OCI-LY3 (cell line): ENCODE measurements around the gene ZSCAN5C.

Source experiments
- EZH2phosphoT487 ChIP-seq: fragments of 200-600 bp; shearing (Covaris generic); IDR thresholded peaks from 2 replicates; pipeline ENCODE4 v1.6.1; 2018; ENCODE audit warnings: antibody characterized with exemption, mixed run types, low read depth
- TF ChIP-seq, protein P1 (sequence below): fragments of 200-600, 300-600 bp; sonication (generic); IDR thresholded peaks from 2 replicates; pipeline ENCODE4 v1.5.1; 2014; ENCODE audit warnings: antibody characterized with exemption, low read length, low read depth

DNA sequence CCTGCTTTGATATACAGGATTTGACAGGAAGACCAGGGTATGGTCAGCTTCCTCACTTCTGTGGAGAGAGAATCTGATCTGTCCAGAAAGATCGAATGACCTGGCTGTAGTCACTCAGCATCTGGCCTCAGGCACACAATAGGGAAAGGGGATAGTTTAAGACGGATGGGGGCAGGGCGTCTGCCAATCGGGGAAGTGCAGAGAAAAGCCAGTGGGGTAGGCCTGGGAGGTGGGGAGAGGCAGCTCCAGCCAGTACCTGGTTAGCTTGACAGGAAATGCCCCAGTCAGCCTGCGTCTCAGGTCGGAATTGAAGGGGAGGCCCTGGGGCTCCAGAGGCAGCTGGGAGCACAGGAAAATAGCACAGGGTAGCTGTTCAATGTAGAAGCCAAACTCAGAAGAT is 48.6 kb upstream of the ZSCAN5C start:
- TF ChIP-seq, protein P1, sequence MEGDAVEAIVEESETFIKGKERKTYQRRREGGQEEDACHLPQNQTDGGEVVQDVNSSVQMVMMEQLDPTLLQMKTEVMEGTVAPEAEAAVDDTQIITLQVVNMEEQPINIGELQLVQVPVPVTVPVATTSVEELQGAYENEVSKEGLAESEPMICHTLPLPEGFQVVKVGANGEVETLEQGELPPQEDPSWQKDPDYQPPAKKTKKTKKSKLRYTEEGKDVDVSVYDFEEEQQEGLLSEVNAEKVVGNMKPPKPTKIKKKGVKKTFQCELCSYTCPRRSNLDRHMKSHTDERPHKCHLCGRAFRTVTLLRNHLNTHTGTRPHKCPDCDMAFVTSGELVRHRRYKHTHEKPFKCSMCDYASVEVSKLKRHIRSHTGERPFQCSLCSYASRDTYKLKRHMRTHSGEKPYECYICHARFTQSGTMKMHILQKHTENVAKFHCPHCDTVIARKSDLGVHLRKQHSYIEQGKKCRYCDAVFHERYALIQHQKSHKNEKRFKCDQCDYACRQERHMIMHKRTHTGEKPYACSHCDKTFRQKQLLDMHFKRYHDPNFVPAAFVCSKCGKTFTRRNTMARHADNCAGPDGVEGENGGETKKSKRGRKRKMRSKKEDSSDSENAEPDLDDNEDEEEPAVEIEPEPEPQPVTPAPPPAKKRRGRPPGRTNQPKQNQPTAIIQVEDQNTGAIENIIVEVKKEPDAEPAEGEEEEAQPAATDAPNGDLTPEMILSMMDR = no peak
- no peak for TF ChIP-seq EZH2phosphoT487
